NK-92 (cell line): Measurements from ENCODE around the gene ADRA2A.

Experiments
- DNase-seq: peaks from one replicate; lab custom pipeline; 2025; ENCODE audit not compliant: unreplicated experiment; lab: John Stamatoyannopoulos, UW

ADRA2A gene

DNA sequence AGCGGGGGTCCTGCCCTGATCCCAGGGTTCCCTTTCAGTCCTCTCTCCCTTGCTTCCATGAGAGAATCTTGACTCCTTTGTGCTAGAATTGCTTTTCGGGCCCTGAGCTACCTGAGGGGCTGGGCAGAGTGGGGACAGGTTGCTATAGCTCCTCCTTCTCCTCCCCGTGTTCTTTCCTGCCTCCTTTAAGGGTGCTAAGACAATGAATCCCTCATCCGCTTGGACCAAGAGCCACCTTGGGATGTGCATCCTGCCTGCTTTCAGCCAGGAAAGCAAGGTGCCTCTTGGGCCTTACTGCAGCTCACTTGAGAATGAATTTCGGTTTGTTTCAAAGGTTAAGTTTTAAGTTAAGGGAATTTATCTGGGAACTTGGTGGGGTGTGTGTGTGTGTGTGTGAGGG is 53.6 kb downstream of the ADRA2A start:
- DNase-seq, result no peak
